ENCODE measurements around the gene SUPT3H. TPM values are rescaled to one million over a fixed set of nuclear protein-coding genes. Genes with fewer than 3 reads are reported as not detected.

The SUPT3H gene
- total RNA-seq, 4 donors from 2014 or later = 1.1 to 4.7 (median 3.7) TPM

- H3K4me1 ChIP-seq = no peaks in the 10 kb centered on the region
- H3K36me3 ChIP-seq = no peaks in the 10 kb centered on the region
- H3K4me3 ChIP-seq = no peak overlapping the region
- H3K27me3 ChIP-seq = no peaks in the 10 kb centered on the region
- no peak for DNase-seq (ENCODE audit: low spot score in 2 of 2)
- TF ChIP-seq CTCF (IDR thresholded peaks at IDR 0.05) = no peak
- no peak for TF ChIP-seq POLR2A (IDR thresholded peaks at IDR 0.05)
- no peak for TF ChIP-seq POLR2AphosphoS5 (IDR thresholded peaks at IDR 0.05)
- no peak for TF ChIP-seq EP300 (IDR thresholded peaks at IDR 0.05)
- no peak overlapping the region for H3K27ac ChIP-seq
- no peaks in the 10 kb centered on the region for H3K9me3 ChIP-seq
These were observed 376.9 kb downstream of the SUPT3H start for GRCh38 chr6:45000833-45001232.

- H3K4me3 ChIP-seq = no peak overlapping the region
- H3K36me3 ChIP-seq = no peaks in the 10 kb centered on the region
- no peak overlapping the region for H3K27ac ChIP-seq
- no peaks in the 10 kb centered on the region for H3K9me3 ChIP-seq
- 98% methylated on average over 8 of the region's 8 CpGs for WGBS
- DNase-seq (ENCODE audit: low spot score in 2 of 2) = no peak
- TF ChIP-seq POLR2AphosphoS5 (IDR thresholded peaks at IDR 0.05) (no peak), CTCF (IDR thresholded peaks at IDR 0.05) (no peak), POLR2A (IDR thresholded peaks at IDR 0.05) (no peak), EP300 (IDR thresholded peaks at IDR 0.05) (no peak)
- H3K4me1 ChIP-seq = no peaks in the 10 kb centered on the region
- H3K27me3 ChIP-seq = no peaks in the 10 kb centered on the region
These were observed 378.7 kb downstream of the SUPT3H start for GRCh38 chr6:44999066-44999465.

GRCh38 chr6:44995486-44996132 lies 382.1 kb downstream of the SUPT3H start:
- DNase-seq (ENCODE audit: low spot score in 2 of 2) = no peak
- Histone ChIP-seq H3K4me1 (no peaks in the 10 kb centered on the region), H3K9me3 (no peaks in the 10 kb centered on the region), H3K27me3 (no peaks in the 10 kb centered on the region), H3K36me3 (no peaks in the 10 kb centered on the region), H3K4me3 (no peak overlapping the region), H3K27ac (no peak overlapping the region)
- 93% methylated on average over 3 of the region's 3 CpGs for WGBS
- TF ChIP-seq POLR2A (IDR thresholded peaks at IDR 0.05) (no peak), POLR2AphosphoS5 (IDR thresholded peaks at IDR 0.05) (no peak), CTCF (IDR thresholded peaks at IDR 0.05) (no peak), EP300 (IDR thresholded peaks at IDR 0.05) (no peak)

GRCh38 chr6:44989391-44989790 lies 388.3 kb downstream of the SUPT3H start:
- Histone ChIP-seq H3K4me1 (no peaks in the 10 kb centered on the region), H3K27me3 (no peaks in the 10 kb centered on the region), H3K27ac (no peak overlapping the region), H3K36me3 (no peaks in the 10 kb centered on the region), H3K4me3 (no peak overlapping the region), H3K9me3 (no peaks in the 10 kb centered on the region)
- no peak for TF ChIP-seq CTCF (IDR thresholded peaks at IDR 0.05)
- no peak for TF ChIP-seq POLR2AphosphoS5 (IDR thresholded peaks at IDR 0.05)
- no peak for TF ChIP-seq POLR2A (IDR thresholded peaks at IDR 0.05)
- no peak for TF ChIP-seq EP300 (IDR thresholded peaks at IDR 0.05)
- DNase-seq (ENCODE audit: low spot score in 2 of 2) = no peak
- 88% methylated on average over 3 of the region's 3 CpGs for WGBS

GRCh38 chr6:44985006-44985405 lies 392.7 kb downstream of the SUPT3H start:
- Histone ChIP-seq H3K4me3 (no peak overlapping the region), H3K27me3 (no peaks in the 10 kb centered on the region), H3K36me3 (no peaks in the 10 kb centered on the region), H3K9me3 (no peaks in the 10 kb centered on the region), H3K4me1 (no peaks in the 10 kb centered on the region), H3K27ac (no peak overlapping the region)
- TF ChIP-seq POLR2A (IDR thresholded peaks at IDR 0.05) = no peak
- no peak for DNase-seq (ENCODE audit: low spot score in 2 of 2)
- 93% methylated on average over 4 of the region's 4 CpGs for WGBS
